Measurements from ENCODE around the gene FGF22. TPM values are rescaled to one million over a fixed set of nuclear protein-coding genes. Genes with fewer than 3 reads are reported as not detected.

Gene FGF22
- total and polyA plus RNA-seq, 2 of the 13 experiments (the other 11 are each of a cell fraction or from before 2014, with no cell fraction given) = 0.24 TPM; not detected in 1

GRCh38 chr19:679418-680286 lies 40.0 kb downstream of the FGF22 start (continued):
- TF ChIP-seq BCLAF1 (IDR thresholded peaks at IDR 0.05) (no peak), ZNF256 (CRISPR knock-in tag; conservative IDR thresholded peaks at IDR 0.05) (no peak), SIX1 (CRISPR knock-in tag; IDR thresholded peaks at IDR 0.05; ENCODE audit: borderline replicate concordance) (no peak), HDAC2 (CRISPR knock-in tag; IDR thresholded peaks at IDR 0.05) (no peak), SRSF4 (IDR thresholded peaks at IDR 0.05; ENCODE audit: low read depth, low read length, poor library complexity, severe bottlenecking) (no peak), FOXP1 (IDR thresholded peaks at IDR 0.05) (no peak), FOXP1 (CRISPR knock-in tag; IDR thresholded peaks at IDR 0.05) (no peak), JUND (CRISPR knock-in tag; IDR thresholded peaks at IDR 0.05) (no peak), ZNF34 (CRISPR knock-in tag; IDR thresholded peaks at IDR 0.05; ENCODE audit: borderline replicate concordance) (no peak), ZNF280D (CRISPR knock-in tag; IDR thresholded peaks at IDR 0.05) (no peak), ZGPAT (CRISPR knock-in tag; IDR thresholded peaks at IDR 0.05) (no peak), ARID3A (IDR thresholded peaks at IDR 0.05; ENCODE audit: low read depth, low read length) (no peak), NCOA5 (CRISPR knock-in tag; IDR thresholded peaks at IDR 0.05) (no peak)
